ENCODE measurements around the gene FCHSD2.

Gene FCHSD2

GRCh38 chr11:72962084-72962483 is 180.0 kb downstream of the FCHSD2 start:
- DNase-seq = no peak

GRCh38 chr11:72959998-72960731 is 182.0 kb downstream of the FCHSD2 start:
- no peak for DNase-seq

GRCh38 chr11:72958791-72959190 is 183.3 kb downstream of the FCHSD2 start:
- DNase-seq = no peak

- DNase-seq = no peak
Measured at GRCh38 chr11:72955466-72955865, 186.7 kb downstream of the FCHSD2 start.

GRCh38 chr11:72954860-72955259 is 187.3 kb downstream of the FCHSD2 start:
- no peak for DNase-seq

GRCh38 chr11:72953637-72954036 is 188.5 kb downstream of the FCHSD2 start:
- no peak for DNase-seq

GRCh38 chr11:72951888-72952287 is 190.2 kb downstream of the FCHSD2 start:
- DNase-seq = no peak

- no peak for DNase-seq
Measured at GRCh38 chr11:72951193-72951592, 190.9 kb downstream of the FCHSD2 start.

- no peak for DNase-seq
Measured at GRCh38 chr11:72950685-72951084, 191.4 kb downstream of the FCHSD2 start.

GRCh38 chr11:72947229-72947628 is 194.9 kb downstream of the FCHSD2 start:
- DNase-seq = no peak

- DNase-seq = no peak
Measured at GRCh38 chr11:72943664-72944063, 198.5 kb downstream of the FCHSD2 start.

GRCh38 chr11:72940417-72940816 is 201.7 kb downstream of the FCHSD2 start:
- no peak for DNase-seq

GRCh38 chr11:72939031-72939430 is 203.1 kb downstream of the FCHSD2 start:
- no peak for DNase-seq

- no peak for DNase-seq
Measured at GRCh38 chr11:72937439-72937838, 204.7 kb downstream of the FCHSD2 start.

- DNase-seq = no peak
Measured at GRCh38 chr11:72935700-72936099, 206.4 kb downstream of the FCHSD2 start.

GRCh38 chr11:72932132-72932570 is 210.0 kb downstream of the FCHSD2 start:
- no peak for DNase-seq

- no peak for DNase-seq
Measured at GRCh38 chr11:72930008-72930407, 212.1 kb downstream of the FCHSD2 start.

GRCh38 chr11:72929256-72929655 is 212.9 kb downstream of the FCHSD2 start:
- no peak for DNase-seq

GRCh38 chr11:72927380-72927779 is 214.7 kb downstream of the FCHSD2 start:
- DNase-seq = no peak

- DNase-seq = no peak
Measured at GRCh38 chr11:72926076-72926475, 216.0 kb downstream of the FCHSD2 start.

GRCh38 chr11:72925656-72926055 is 216.5 kb downstream of the FCHSD2 start:
- no peak for DNase-seq

GRCh38 chr11:72924568-72925190 is 217.4 kb downstream of the FCHSD2 start:
- no peak for DNase-seq

- no peak for DNase-seq
Measured at GRCh38 chr11:72921028-72921716, 220.9 kb downstream of the FCHSD2 start.

GRCh38 chr11:72920001-72920400 is 222.1 kb downstream of the FCHSD2 start:
- no peak for DNase-seq

Measured in activated CD4-positive, alpha-beta T cell treated with anti-CD3 and anti-CD28 coated beads, Interleukin-2, amount 50 U/mL, for 4 hours (primary cell).